Measurements from ENCODE around the gene SPATA32. TPM values are rescaled to one million over a fixed set of nuclear protein-coding genes. Genes with fewer than 3 reads are reported as not detected.
"Not testable (repeated sequence)": the region's sequence is repeated elsewhere in the genome, so short reads cannot be mapped to it uniquely, and the experiment has no call there.

The SPATA32 gene
- polyA plus RNA-seq, 1 donor, result not detected

DNA sequence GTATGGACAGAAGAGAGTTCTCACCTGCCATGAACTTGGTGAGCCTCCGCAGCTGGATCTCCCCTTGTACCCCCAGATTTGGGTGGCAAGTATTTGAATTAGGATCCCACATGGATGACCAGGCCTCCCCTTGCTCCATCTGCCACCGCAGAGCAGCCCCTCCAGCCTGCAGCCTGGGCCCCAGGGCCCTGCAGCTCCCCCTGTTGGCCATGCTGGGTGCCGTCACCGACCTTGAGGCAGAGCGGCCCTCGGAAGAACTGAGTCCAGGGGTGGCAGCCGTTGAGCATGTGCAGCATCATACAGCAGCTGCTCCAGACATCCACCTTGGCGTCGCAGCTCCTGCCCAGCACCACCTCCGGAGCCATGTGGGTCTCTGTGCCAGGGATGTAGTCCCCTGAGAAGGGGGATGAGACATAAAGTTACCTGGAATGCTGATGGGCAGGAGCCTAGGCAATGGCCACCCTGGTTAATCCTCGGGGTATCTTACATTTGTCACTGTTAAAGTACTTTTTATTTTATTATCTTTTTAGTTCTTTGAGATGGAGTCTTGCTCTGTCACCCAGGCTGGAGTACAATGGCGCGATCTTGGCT lies 9.0 kb upstream of the SPATA32 start:
- DNase-seq, result no peak

DNA sequence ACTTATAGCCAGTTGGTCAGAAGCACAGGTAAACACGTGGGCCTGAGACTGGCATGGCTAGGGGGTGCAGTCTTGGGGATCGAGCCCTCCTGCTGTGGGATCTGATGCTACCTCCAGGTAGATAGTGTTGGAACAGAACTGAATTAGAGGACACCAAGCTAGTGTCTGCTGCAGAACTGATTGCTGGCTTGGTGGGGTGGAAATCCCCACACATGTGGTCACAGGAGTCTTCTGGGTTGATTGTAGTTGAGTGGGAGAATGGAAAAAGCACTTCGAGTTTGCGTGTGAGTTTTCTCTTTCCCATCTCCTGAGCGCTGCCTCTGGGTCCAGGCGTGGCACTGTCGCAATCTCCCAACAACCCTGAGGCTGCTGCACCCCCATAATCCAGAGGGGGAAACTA lies 8.0 kb upstream of the SPATA32 start:
- no peak for DNase-seq

- DNase-seq, result no peak
These were observed 5.7 kb upstream of the SPATA32 start for GRCh38 chr17:45267436-45268055.

- DNase-seq, result no peak
These were observed 4.6 kb upstream of the SPATA32 start for GRCh38 chr17:45266372-45266926.

- no peak for DNase-seq
These were observed 3.9 kb upstream of the SPATA32 start for GRCh38 chr17:45265821-45266220.

DNA sequence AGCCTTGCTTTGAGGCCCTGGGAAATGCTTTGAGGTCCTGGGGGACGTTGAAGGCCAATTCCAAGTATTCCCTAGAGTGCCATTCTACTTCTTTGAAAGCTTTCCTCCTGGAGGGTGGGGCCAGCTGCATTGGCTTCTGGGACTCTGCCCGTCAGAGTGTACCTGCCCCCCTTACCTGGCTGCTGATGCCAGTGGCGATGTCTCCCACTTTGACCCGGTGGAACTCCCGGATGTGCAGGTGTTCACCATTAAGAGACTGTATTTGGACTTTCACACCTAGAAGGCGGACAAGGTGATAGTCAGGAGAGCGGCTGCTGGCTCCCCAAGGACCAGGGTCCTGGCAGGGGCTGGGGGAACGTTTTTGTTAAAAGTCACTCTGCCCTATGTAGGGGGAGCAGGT lies 3.1 kb upstream of the SPATA32 start:
- DNase-seq, result no peak

- no peak for DNase-seq
These were observed 2.5 kb upstream of the SPATA32 start for GRCh38 chr17:45264430-45264829.

DNA sequence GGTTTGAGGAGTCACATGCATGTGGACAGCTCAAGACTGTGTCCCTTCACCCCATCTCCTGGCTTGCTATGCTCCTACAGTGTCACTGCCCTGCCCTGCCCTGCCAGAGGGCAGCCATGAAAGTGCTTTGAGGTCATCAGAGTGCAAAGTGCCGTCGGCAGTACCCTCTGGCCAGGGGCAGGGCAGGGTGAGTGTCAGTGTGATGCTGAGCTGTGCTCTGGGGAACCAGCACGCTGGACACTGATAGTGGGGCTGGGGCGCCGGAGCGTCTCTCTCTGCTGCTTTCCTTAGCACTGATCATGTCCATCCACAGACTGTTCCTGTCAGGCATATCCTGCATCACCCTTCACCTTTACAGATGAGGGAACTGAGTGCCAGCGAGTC lies 1.6 kb upstream of the SPATA32 start:
- DNase-seq, result no peak

DNA sequence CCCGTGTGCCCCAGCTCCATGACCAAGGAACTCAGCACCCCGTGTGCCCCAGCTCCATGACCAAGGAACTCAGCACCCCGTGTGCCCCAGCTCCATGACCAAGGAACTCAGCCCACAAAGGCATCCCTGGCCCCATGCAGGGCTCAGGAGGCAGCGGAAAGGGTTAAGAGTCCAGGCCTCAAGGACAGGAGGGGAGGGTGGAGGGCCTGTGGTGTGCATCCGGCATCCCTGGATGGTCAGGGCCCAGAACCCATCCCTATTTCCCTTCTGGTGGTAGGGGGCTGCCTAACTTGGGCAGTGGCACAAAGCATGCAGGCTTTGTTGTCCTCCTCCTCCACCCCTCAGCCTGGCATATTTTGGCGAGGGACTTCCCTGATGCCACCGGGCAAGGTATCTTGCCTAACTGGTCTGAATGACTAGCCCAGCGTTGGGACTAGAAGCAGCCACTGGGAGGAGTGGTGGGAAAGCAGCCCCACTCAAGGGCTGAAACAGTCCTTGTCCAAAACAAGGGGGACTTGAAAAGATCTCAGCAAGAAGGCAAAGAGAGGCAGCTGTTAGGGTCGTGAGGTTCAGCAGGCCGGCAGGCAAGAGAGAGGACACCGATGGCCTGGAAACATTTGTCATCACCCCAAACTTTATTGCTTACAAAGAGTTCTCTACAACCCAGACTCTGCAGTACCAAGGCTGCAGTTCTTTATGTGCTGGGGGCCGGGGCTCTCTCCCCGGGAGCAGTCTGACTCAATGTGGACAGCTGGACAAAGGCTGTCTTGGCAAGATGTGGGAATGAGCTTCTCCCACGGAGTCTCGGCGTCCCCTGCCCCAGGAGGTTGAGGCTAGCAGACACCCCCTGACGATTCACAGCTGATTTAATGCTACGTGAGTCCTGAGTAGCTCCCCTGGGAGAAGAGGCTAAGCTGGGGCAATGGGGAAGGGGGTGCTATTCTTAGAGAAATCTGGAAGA lies 902 bp upstream of the SPATA32 start:
- DNase-seq, result no peak

GRCh38 chr17:45260204-45260783 lies 1.6 kb downstream of the SPATA32 start:
- no peak for DNase-seq

DNA sequence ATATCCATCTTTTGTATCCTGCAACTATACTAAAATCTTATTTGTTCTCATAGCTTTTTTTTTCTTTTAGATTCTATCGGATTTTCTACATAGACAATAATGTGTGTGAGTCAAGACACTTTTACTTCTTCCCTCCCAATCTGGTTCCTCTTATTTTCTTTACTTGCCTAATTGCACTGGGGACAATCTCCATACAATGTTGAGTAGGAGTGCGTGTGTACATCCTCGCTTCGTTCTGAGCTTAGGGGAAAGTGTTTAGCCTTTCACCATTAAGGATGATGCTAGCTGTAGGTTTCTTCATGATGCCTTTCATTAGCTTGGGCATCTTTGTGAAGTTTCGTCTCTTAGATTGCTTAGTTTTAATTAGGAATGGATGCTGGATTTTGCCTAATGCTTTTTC lies 2.9 kb downstream of the SPATA32 start:
- DNase-seq, result no peak

DNA sequence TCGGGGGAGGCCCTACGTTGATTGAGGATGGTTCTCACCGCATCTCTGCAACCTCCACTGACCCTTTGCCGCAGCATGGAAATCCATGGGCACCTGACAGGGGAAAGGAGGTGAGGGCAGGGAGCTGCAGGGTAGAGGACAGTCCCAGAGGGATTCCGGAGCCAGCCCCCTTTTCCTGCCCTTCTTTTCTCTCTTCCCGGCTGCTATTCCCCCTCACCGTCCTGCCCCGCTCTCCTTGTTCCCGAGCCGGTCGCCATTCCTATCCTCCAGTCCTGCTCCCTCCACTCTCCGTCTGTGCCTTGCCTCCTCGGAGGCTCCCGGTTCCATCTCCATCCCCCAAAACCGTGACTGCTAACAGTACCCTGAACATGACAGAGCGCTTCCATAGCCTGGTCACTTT lies 4.8 kb downstream of the SPATA32 start:
- DNase-seq, result no peak

DNA sequence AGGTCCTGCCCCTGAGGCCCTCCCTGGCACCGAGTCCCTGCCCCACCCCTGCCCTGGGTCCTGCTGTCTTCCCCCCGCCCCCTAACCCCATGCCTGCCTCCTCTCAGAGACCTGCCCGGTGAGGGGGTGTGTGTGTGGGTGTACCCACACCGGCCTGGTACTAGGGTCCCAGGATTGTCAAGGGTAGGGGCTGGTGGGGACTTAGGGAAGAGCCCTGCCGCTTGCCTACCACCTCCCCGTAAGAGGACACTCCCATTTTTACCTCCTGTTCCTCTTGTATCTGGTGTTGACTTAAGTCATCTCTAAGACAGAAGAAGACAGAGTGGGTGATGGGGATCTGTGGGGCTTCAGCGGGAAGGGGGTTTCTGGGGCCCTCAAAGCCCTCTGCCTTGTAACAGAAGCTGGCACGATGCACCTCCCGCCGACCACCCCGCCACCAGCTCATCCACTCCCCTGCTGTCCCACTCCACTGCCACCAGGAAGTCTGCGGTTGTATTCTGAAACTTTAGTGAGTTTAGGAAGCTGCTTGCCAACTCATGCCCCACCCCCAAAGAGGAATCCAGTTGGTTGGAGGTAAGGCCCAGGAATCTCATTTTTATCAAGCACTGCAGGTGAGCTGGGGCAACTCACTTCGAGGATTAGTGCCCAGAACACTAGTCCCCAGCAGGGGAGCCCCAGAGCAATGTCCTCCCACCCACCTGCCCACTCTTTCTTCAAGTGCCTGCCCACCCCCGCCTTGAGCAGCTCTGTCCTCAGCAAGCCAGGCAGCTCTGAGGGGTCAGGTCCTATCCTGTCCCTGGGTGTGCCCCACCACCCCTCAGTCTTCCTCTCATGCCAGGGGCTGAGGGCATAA lies 5.6 kb downstream of the SPATA32 start:
- no peak for DNase-seq

DNA sequence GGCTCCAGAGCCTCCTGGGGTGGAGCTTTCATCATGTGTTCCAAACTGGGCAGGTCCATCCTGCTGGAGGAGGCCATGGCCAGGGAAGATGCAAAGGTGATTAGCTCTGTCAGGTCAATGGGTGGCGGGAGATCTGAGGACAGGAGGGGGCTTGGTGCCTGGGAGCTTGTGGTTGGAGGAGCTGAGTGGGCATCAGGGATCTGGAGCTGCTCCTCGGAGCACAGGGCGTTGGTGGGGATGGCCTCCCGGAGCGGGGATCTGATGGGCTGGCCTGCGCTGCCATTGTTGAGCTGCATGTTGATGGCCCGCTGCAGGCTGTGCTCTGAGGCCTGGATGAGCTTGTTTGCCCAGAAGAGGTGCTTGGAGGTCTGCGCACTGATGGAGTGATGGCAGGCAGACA lies 6.5 kb downstream of the SPATA32 start:
- DNase-seq, result no peak

DNA sequence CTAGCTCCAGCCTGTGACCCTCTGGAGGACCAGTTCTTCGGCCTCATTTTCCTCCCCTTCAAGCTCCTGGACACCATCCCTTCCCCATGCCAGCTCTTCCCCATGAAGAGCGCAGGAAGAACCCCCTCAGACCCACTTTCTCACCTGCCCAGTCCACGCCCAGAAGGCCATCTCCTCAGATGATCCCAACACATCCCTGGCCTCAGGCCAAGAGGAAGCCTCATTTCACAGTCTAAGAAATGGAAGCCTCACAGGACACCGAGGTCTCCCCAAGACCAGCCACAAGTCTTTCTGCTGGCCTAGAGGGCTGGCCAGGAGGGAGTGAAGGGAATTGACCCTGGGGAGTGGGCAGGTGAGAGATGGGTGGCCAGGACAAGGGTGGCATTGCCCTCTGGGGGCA lies 8.0 kb downstream of the SPATA32 start:
- no peak for DNase-seq

DNA sequence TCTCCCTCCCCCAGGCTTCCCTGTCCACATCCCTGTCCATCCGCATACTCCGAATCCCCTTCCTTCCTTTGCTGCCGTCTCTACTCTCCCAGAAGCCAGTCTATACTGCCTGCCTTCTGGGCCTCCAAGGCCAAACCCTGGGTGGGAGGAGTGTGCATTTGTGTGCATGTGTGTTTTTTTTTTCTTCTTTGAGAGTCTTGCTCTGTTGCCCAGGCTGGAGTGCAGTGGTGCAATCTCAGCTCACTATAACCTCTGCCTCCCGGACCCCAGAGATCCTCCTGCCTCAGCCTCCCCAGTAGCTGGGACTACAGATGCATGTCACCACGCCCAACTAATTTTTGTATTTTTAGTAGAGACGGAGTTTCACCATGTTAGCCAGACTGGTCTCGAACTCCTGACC lies 8.7 kb downstream of the SPATA32 start:
- DNase-seq, result not testable (repeated sequence)

DNA sequence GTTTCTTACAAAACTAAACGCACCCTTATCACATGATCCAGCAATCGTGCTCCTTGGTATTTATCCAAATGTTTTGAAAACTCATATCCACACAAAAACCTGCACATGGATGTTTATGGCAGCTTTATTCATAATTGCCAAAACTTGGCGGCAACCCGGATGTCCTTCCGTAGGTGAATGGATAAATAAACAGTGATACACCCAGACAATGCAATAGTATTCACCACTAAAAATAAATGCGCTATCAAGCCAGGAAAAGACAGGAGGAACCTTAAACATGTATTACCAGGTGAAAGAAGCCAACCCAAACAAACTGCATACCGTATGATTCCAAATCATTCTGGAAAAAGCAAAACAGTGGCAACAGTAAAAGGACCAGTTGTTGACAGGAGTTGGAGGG lies 10.0 kb downstream of the SPATA32 start:
- DNase-seq, result no peak

GRCh38 chr17:45248132-45248957 lies 13.5 kb downstream of the SPATA32 start:
- no peak for DNase-seq

DNA sequence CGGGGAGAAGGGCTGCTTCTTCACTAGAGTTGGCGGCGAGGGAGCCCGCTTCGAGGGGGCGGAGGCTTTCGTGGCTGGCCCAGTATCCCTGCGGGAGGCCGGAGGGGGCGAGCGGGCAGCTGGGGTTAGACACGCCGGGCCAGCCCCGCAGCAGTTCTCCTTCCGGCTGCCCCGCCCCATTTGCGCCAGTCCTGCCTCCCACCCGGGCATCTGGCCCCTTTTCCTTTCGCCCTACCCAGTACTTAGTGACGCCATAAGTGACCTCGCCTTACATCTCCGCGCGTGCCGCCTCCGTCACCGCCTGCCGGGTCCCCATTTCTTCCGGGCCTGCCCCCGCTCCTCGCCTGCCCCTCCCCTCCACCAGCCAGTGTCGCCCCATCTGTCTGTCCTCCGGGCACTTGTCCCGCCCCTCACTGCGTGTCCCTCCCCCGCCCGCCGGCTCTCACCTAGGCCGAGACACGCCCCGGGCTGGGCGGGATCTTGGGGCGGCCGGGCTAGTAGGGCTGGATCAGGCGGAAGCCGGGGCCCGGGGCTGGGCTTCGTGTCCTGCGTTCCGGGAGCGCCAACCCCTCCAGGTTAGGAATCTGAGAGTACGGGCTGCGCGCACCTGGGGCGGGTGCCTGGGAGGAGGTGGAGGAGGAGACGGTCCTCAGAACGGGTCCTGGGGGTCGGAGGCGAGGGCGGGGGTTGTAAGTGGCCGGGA lies 14.3 kb downstream of the SPATA32 start:
- peak; percentile 31 for DNase-seq

DNA sequence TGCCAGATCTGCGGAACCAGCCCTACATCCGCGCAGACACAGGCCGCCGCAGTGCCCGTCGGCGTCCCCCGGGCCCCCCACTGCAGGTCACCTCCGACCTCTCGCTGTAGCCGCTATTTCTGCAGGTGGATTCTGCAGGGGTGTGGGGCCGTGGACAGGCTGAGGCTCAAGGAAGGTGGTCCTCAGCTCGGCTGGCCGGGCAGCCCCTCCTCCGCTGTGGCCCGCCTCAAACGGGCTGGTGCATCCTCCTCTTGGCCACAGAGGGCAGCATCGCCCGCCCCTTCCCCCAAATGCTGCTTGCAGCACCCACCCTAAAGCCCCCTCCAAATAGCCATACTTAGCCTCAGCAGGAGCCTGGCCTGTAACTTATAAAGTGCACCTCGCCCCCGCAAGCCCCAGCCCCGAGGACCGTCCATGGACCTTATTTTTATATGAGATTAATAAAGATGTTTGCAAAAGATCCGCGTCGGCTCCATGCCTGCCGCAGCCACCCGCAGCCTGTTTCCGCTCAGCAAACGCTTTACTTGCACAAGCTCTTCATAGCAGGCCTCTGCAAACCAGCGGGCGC lies 14.9 kb downstream of the SPATA32 start:
- no peak for DNase-seq
